ENCODE results near the gene PAX7. TPM values are rescaled to one million over a fixed set of nuclear protein-coding genes. Genes with fewer than 3 reads are reported as not detected.

PAX7 gene
- total RNA-seq, 4 donors from 2014 or later = not detected

GRCh38 chr1:18649693-18650370 is 19.2 kb downstream of the PAX7 start:
- no peak for TF ChIP-seq CTCF (IDR thresholded peaks at IDR 0.05; ENCODE audit: low read depth)

GRCh38 chr1:18651713-18652112 is 21.1 kb downstream of the PAX7 start:
- no peak for TF ChIP-seq CTCF (IDR thresholded peaks at IDR 0.05; ENCODE audit: low read depth)

GRCh38 chr1:18652791-18653190 is 22.1 kb downstream of the PAX7 start:
- TF ChIP-seq CTCF (IDR thresholded peaks at IDR 0.05; ENCODE audit: low read depth) = no peak

- no peak for TF ChIP-seq CTCF (IDR thresholded peaks at IDR 0.05; ENCODE audit: low read depth)
Observed at GRCh38 chr1:18653367-18653766, 22.7 kb downstream of the PAX7 start.

- TF ChIP-seq CTCF (IDR thresholded peaks at IDR 0.05; ENCODE audit: low read depth) = no peak
Observed at GRCh38 chr1:18653916-18654315, 23.3 kb downstream of the PAX7 start.

GRCh38 chr1:18654599-18654998 is 24.0 kb downstream of the PAX7 start:
- TF ChIP-seq CTCF (IDR thresholded peaks at IDR 0.05; ENCODE audit: low read depth) = no peak

- no peak for TF ChIP-seq CTCF (IDR thresholded peaks at IDR 0.05; ENCODE audit: low read depth)
Observed at GRCh38 chr1:18657506-18658201, 27.0 kb downstream of the PAX7 start.
